B cell (primary cell): Measurements from ENCODE around the gene SLC39A11.

Experiments
- EZH2 ChIP-seq: IDR thresholded peaks from 2 replicates; pipeline ENCODE4 v1.6.1; 2012; ENCODE audit warnings: borderline replicate concordance, low read depth, mild to moderate bottlenecking, moderate library complexity, low read length; ENCODE audit not compliant: insufficient read depth, poor library complexity, severe bottlenecking
- TF ChIP-seq, protein P1 (sequence below): fragments of 200-600 bp; IDR thresholded peaks from one replicate; pipeline ENCODE4 v1.8.0; 2022; ENCODE audit warnings: antibody characterized with exemption, mild to moderate bottlenecking

DNA sequence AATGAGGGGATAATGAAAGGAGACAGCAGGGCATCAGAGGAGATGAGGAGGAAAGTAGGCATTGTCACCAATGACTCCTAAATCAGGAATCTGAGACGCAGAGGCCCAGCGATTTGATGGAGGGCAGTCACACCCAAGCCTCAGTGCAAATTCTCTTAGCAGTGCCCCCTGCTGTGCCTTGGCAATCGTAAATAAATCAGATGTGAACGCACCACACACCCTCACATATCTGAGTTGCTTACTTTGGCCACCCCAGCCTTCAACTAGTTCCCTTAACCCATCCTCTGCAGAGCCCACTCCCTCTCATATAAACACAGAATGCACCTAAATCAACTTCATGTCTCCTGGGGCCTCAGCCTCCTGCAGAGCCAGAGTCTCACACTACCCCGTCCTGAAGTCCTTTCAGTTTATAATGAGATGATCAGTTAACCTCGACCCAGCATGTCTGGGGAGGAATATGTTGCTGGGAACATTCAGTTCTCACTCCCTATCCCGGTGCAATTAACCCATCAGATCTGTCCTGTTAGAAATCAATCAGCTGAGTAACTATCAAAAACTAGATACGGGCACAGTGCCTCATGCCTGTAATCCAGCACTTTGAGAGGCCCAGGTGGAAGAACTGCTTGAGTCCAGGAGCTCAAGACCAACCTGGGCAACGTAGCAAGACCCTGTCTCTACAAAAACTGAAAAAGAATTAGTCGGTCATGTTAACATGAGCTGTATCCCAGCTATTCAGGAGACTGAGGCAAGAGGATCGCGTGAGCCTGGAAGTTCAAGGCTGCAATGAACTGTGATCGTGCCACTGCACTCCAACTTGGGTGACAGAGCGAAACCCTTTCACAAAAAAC lies 78.4 kb downstream of the SLC39A11 start:
- TF ChIP-seq, protein P1, sequence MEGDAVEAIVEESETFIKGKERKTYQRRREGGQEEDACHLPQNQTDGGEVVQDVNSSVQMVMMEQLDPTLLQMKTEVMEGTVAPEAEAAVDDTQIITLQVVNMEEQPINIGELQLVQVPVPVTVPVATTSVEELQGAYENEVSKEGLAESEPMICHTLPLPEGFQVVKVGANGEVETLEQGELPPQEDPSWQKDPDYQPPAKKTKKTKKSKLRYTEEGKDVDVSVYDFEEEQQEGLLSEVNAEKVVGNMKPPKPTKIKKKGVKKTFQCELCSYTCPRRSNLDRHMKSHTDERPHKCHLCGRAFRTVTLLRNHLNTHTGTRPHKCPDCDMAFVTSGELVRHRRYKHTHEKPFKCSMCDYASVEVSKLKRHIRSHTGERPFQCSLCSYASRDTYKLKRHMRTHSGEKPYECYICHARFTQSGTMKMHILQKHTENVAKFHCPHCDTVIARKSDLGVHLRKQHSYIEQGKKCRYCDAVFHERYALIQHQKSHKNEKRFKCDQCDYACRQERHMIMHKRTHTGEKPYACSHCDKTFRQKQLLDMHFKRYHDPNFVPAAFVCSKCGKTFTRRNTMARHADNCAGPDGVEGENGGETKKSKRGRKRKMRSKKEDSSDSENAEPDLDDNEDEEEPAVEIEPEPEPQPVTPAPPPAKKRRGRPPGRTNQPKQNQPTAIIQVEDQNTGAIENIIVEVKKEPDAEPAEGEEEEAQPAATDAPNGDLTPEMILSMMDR = no peak
- no peak for TF ChIP-seq EZH2
